NCI-H2081 treated with DMSO at 0.1 percent for 48 hours (cell line): Measurements from ENCODE around the gene GALNT9.
"Not testable (repeated sequence)": the region's sequence is repeated elsewhere in the genome, so short reads cannot be mapped to it uniquely, and the experiment has no call there.

ENCODE experiments used
- DNase-seq: peaks from one replicate; lab custom pipeline; 2025; lab: John Stamatoyannopoulos, UW

The GALNT9 gene

GRCh38 chr12:132312516-132312915 lies 16.9 kb downstream of the GALNT9 start:
- no peak for DNase-seq

- DNase-seq, result no peak
Observed at GRCh38 chr12:132311201-132311915, 18.0 kb downstream of the GALNT9 start.

DNA sequence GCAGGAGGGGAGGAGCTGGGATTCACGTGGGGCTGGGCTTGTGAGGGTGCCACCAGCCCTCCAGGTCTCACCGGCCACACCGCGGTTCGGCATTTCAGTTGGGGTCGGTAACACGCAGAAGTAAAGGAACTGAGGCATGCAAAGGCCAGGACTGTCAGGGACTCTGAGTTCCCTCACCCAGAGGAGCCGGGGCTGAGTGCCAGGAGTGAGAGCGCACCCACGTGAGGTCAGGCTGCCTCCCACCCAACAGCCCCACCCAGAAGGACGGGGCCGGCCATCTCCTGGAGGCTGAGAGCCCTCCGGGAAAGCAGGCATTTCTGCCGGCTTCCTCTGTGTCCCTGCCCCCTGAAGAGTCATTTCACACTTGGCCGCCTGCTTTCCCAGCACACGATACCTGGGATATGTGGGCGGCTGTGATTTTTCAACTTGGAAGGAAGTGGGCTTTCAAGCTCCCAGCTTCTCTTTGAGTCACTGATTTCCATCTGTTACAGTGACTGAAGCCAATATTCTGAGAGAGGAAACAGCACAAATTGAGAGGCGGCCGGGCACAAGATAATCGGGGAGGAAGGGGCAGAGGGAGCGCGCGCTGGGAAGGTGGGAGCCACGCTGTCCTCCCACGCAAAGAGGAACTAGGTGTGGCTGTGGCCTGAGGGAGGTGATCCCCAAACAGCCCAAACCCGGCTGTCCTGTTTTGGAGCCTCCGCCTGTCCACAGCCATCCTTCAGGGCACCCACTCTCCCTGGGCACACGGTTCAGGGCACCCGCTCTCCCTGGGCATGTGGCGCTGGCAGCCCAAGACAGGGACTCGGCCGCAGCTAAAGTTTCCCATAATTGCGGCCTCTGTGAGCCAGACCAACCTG lies 19.0 kb downstream of the GALNT9 start:
- no peak for DNase-seq

- no peak for DNase-seq
Observed at GRCh38 chr12:132309596-132310086, 19.7 kb downstream of the GALNT9 start.

DNA sequence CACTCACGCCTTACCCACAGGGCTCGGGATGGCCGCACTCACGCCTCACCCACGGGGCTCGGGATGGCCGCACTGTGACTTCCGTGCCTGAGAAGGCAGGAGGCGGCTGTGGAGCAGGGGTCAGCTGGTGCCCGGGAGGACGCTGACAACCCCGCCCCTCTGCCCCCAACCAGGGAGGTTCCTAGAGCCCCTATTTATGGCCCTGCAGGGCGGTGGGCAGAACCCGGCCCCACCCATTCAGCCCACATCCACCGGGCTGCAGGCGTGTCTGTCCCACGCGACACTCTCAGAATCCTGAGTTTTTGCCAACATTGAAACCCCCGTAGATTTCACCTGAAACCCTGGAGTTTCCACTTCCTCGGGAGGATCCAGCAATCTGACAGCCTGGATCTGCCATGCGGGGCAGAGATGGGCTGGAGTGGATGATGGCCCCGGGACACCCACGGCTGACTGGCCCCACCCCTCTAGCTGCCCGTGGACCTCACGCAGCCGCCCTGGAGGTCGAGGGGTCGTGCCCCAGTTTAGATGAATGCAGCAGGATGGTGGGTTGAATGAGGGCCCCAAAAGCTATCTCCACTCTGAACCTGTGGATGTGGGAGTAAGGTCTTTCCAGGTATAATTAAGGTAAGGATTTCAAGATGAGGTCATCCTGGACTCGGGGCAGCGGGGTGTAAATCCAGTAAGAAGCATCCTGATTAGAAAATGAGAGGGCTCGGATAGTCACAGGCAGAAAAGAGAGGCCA lies 20.4 kb downstream of the GALNT9 start:
- DNase-seq, result no peak

DNA sequence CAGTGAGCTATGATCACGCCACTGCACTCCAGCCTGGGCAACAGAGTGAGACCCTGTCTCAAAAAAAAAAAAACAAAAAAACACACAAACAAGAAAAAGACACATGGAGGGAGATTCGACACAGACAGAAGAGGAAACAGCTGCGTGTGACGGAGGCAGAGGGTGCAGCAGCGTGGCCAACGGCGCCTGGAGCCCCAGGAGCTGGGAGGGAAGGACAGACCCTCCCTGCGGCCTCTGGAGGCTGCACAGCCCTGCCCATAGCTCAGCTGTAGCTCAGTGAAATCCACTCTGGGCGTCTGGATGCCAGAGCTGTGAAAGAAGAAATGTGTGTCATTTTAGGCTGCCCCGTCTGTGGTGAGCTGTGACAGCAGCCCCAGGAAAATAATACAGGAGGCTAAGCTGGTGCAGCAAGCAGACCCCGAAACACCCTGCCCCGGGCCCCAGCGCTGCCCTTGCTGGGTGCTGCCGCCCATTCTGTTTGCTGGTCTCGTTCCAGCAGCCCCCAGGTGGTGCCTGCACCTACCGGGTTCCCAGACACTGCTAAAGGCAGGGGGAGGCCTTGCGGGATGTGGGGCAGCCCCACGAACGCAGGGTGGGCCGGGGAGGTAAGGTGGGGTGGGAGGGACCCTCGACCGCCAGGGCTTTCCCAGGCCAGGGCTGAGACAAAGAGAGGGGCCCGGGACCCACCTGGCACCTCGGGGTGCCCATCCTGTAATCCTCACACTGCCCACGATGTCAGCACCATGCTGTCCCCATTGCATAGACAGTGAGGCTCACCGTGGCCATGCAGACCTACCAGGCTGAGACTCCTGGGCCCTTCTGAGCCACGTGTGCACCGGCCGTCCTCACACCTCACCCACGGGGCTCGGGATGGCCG lies 21.2 kb downstream of the GALNT9 start:
- DNase-seq, result no peak

DNA sequence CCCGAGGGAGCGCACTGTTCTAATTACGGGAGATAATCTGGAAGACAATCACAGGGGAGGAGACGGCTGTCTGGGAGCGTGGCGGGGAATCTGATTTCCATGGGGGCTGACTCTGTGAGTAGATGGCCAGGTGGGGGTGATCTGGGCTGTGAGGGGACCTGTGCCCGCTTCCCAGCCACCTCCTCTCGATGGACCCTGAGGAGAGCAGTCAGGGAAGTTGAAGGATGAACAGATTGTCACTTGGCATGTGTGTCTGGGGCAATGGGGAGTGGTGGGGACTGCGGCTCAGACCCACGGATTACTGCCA lies 22.6 kb downstream of the GALNT9 start:
- DNase-seq, result no peak

- DNase-seq, result no peak
Observed at GRCh38 chr12:132305991-132306884, 23.2 kb downstream of the GALNT9 start.

DNA sequence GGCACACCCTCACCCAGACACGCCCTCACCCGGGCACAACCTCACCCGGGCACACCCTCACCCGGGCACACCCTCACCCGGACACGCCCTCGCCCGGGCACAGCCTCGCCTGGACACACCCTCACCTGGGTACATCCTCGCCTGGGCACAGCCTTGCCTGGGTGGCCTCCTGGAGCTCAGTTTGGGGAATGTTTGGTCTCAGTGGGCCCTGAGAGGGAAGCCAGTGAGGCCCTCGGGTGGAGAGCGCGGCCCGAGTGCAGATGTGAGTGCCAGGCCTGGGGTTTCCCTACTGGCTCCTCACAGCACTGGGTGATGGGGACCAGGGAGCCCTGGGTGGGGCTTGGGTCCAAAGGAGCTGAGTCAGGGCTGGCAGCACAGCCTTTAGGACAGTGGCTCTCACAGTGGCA lies 23.8 kb downstream of the GALNT9 start:
- no peak for DNase-seq

DNA sequence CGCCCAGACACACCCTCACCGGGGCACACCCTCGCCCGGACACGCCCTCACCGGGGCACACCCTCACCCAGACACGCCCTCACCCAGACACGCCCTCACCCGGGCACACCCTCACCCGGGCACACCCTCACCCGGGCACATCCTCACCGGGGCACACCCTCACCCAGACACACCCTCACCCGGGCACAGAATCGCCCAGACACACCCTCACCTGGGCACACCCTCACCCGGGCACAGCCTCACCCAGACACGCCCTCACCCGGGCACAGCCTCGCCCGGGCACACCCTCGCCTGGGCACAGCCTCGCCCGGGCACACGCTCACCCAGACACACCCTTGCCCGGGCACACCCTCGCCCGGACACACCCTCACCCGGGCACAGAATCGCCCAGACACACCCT lies 24.5 kb downstream of the GALNT9 start:
- not testable (repeated sequence) for DNase-seq

DNA sequence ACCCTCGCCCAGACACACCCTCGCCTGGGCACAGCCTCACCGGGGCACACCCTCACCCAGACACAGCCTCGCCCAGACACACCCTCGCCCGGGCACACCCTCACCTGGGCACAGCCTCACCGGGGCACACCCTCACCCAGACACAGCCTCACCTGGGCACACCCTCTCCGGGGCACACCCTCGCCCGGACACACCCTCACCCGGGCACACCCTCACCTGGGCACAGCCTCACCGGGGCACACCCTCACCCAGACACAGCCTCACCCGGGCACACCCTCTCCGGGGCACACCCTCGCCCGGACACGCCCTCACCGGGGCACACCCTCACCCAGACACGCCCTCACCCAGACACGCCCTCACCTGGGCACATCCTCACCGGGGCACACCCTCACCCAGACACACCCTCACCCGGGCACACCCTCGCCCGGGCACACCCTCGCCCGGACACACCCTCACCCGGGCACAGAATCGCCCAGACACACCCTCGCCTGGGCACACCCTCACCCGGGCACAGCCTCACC lies 25.5 kb downstream of the GALNT9 start:
- DNase-seq, result not testable (repeated sequence)

DNA sequence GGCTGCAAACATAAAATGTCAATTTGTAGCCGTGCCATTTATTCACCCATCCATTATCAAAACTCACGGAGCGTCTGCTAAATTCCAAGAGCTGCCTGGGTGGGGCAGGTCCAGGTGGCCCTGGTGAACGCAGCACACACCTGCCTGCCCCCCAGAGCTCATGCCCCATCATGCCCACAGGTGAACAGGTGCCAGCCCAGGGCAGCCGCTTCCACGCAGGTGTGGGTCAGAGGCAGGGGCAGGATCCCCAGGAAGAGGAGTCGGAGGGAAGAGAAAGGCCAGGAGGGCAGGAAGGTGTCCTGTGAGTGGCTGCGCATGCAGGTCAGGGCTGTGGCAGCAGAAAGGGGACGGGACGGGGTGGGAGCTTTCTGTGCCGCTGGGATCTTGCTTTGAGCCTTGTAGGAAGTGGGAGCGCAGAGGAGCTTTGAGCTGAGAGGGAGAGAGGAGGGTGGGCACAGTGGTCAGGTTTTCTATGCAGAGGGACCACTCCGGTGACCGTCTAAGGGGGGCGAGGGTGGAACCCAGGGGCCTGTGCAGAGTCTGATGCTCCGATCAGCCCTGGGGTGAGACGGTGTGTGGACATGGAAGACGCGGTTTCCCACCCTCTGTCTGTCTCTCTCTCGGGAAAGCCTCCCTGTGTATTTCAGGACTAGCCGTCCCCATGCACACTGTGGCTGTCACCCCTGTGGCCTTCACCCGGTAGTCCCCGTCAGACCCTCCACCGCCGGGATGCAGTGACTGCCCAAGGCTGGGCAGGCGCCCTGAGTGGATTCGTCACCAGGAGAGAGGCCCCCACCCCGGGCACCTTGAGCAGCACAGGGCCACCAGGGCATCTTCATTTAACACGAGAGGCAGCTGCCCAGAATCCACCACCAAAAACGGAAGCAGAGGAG lies 26.7 kb downstream of the GALNT9 start:
- no peak for DNase-seq

- DNase-seq, result no peak
Observed at GRCh38 chr12:132300789-132301722, 28.3 kb downstream of the GALNT9 start.

DNA sequence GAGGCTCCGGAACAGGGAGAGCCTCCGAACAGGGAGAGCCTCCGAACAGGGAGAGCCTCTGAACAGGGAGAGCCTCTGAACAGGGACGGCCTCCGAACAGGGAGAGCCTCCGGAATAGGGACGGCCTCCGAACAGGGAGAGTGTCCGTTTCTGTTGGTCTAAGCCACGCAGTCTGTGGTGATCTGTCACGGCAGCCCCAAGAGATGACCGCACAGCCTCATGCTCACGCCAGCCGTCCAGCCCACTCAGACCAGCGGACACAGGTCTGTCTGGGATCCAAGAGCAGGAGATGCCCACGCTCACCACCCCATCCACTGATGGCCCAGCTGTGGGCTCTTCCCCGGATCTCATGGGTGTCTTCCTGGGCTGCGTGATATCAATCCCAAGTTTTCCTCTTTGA lies 33.3 kb downstream of the GALNT9 start:
- DNase-seq, result no peak

- not testable (repeated sequence) for DNase-seq
Observed at GRCh38 chr12:132295561-132295960, 33.8 kb downstream of the GALNT9 start.

DNA sequence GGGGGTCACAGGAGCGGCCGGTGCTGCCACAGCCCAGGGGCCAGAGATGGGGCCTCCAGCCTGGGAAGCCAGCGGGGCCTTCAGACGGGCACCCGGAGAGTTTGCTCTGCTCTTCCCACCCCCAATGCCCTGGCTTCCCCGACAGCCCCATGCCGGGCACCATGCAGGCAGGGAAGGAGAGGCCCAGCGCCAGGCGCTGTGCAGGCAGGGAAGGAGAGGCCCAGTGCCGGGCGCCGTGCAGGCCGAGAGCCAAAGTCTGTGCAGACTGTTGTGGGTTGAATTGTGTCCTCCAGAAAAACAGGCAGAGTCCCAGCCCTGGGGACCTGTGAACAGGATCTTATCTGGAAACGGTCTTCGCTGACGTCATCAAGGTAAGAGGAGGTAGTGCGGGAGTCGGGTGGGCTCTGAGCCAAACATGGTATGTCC lies 34.3 kb downstream of the GALNT9 start:
- DNase-seq, result no peak

GRCh38 chr12:132294121-132295034 lies 35.0 kb downstream of the GALNT9 start:
- DNase-seq, result no peak
